OCI-LY7 (cell line): ENCODE measurements around the gene SLC25A1. TPM values are rescaled to one million over a fixed set of nuclear protein-coding genes. Genes with fewer than 3 reads are reported as not detected.

ENCODE experiments used
- BruUV-seq: library from RNA; stranded (reverse); fragments of 400-500 nt; replicated peaks from 2 replicates; lab custom pipeline; 2021; lab: Mats Ljungman, UMichigan
- CTCF ChIA-PET: fragments of 300-600 bp; sonication (Branson Sonifier 250); formaldehyde crosslinking; loops from one replicate; lab custom pipeline; 2022; ENCODE audit warnings: antibody characterized with exemption; ENCODE audit not compliant: unreplicated experiment; lab: Charles Lee
- POLR2A ChIA-PET: fragments of 300-600 bp; sonication (Branson Sonifier 250); formaldehyde crosslinking; loops from one replicate; lab custom pipeline; 2022; ENCODE audit warnings: antibody characterized with exemption; lab: Charles Lee
- DNase-seq: peaks from one replicate; pipeline ENCODE4 v3.0.0-alpha.2; 2015; ENCODE audit warnings: low spot score
- H2AFZ ChIP-seq: fragments of 200-600 bp; sonication (generic), shearing (Covaris generic); 2 replicates; pipeline ENCODE4 v1.6.1; 2014; ENCODE audit warnings: mild to moderate bottlenecking, antibody characterized with exemption, low read length, moderate library complexity
- H3K27ac ChIP-seq: fragments of 200-600 bp; sonication (generic); 2 replicates; pipeline ENCODE4 v1.5.1; 2014; ENCODE audit warnings: mixed run types, low read depth, mild to moderate bottlenecking, moderate library complexity, low read length, inconsistent platforms; ENCODE audit not compliant: poor library complexity, severe bottlenecking
- H3K36me3 ChIP-seq: fragments of 200-600 bp; sonication (generic); 2 replicates; pipeline ENCODE4 v1.6.1; 2014; ENCODE audit warnings: mild to moderate bottlenecking, antibody characterized with exemption, low read length, moderate library complexity, mixed read lengths; ENCODE audit not compliant: insufficient read depth
- H3K4me1 ChIP-seq: fragments of 200-600 bp; sonication (generic); 2 replicates; pipeline ENCODE4 v1.5.1; 2014; ENCODE audit warnings: mild to moderate bottlenecking, low read length; ENCODE audit not compliant: insufficient read depth, poor library complexity, severe bottlenecking
- H3K4me2 ChIP-seq: fragments of 200-600 bp; sonication (generic); 2 replicates; pipeline ENCODE4 v1.6.1; 2014; ENCODE audit warnings: mild to moderate bottlenecking, low read length
- H3K4me3 ChIP-seq: fragments of 200-600 bp; sonication (generic); 2 replicates; pipeline ENCODE4 v1.5.1; 2014; ENCODE audit warnings: mild to moderate bottlenecking, low read depth, low read length; ENCODE audit not compliant: poor library complexity, severe bottlenecking
- H3K79me2 ChIP-seq: fragments of 200-600 bp; sonication (generic); 2 replicates; pipeline ENCODE4 v1.6.1; 2016; ENCODE audit warnings: low read depth, mild to moderate bottlenecking, low read length, moderate library complexity, mixed read lengths; ENCODE audit not compliant: insufficient read depth
- H3K9me2 ChIP-seq: fragments of 200-600 bp; sonication (generic); 2 replicates; pipeline ENCODE4 v1.6.1; 2016; ENCODE audit warnings: mild to moderate bottlenecking, low read length, mixed read lengths; ENCODE audit not compliant: insufficient read depth
- H3K9me3 ChIP-seq: fragments of 200-600 bp; sonication (generic); 2 replicates; pipeline ENCODE4 v1.6.1; 2014; ENCODE audit warnings: mild to moderate bottlenecking, mixed run types, low read length, mixed read lengths
- H4K20me1 ChIP-seq: fragments of 200-600 bp; sonication (generic); 2 replicates; pipeline ENCODE4 v1.6.1; 2014; ENCODE audit warnings: mild to moderate bottlenecking, antibody characterized with exemption, low read length, moderate library complexity, mixed read lengths; ENCODE audit not compliant: insufficient read depth
- CTCF ChIP-seq: fragments of 200-600 bp; sonication (generic); conservative IDR thresholded peaks from 2 replicates; pipeline ENCODE4 v1.5.1; 2014; ENCODE audit warnings: mild to moderate bottlenecking, antibody characterized with exemption, low read length, moderate library complexity, mixed read lengths
- EZH2phosphoT487 ChIP-seq: fragments of 200-600 bp; sonication (generic); IDR thresholded peaks from 2 replicates; pipeline ENCODE4 v1.6.1; 2018; ENCODE audit warnings: low read depth, borderline replicate concordance, mild to moderate bottlenecking, mixed run types, antibody characterized with exemption, low read length, moderate library complexity, mixed read lengths
- intact Hi-C: fragments of 100-400 bp; cut with micrococcal nuclease; formaldehyde crosslinking; loops from one replicate; pipeline ENCODE4 v1.10.0; 2022; ENCODE audit not compliant: unreplicated experiment
- total RNA-seq, 2 experiments: library from RNA; depleted of rRNA in 1 of 2; stranded (reverse); fragments of >200 nt in 1 of 2; shearing (Covaris generic) in 1 of 2; gene quantifications; 2 replicates each; pipeline ENCODE4 v1.2.3, GENCODE V29; 2014 to 2022

SLC25A1 gene
- total RNA-seq, 2 experiments from 2014 or later: 59.5 to 117 TPM

- Histone ChIP-seq H3K79me2 (no peaks in the 10 kb centered on the region), H3K4me3 (no peak overlapping the region), H3K9me3 (no peaks in the 10 kb centered on the region), H3K4me1 (peaks cover 10% of the 10 kb centered on the region), H3K36me3 (peaks cover 18% of the 10 kb centered on the region), H3K27ac (no peak overlapping the region), H2AFZ (no peak overlapping the region), H3K4me2 (no peak overlapping the region), H3K9me2 (no peaks in the 10 kb centered on the region), H4K20me1 (no peaks in the 10 kb centered on the region)
- ChIA-PET POLR2A (interaction anchor here (0.6 kb wide), 2 partner anchors 33 to 39 kb away, joined by 3 to 4 read pairs; no protein-coding TSS in a partner anchor), CTCF (no interaction called here)
- intact Hi-C loops: no loop called here
- no TSS peak for BruUV-seq
- peak; percentile 32 for DNase-seq
- TF ChIP-seq EZH2phosphoT487: no peak
- TF ChIP-seq CTCF: no peak
Observed at GRCh38 chr22:19128946-19129727, 49.4 kb downstream of the SLC25A1 start.

GRCh38 chr22:19128009-19128401, 50.5 kb downstream of the SLC25A1 start:
- no peak for DNase-seq
- Histone ChIP-seq H3K9me2 (no peaks in the 10 kb centered on the region), H3K27ac (no peak overlapping the region), H3K9me3 (no peaks in the 10 kb centered on the region), H2AFZ (no peak overlapping the region), H4K20me1 (no peaks in the 10 kb centered on the region), H3K4me3 (no peak overlapping the region), H3K36me3 (peaks cover 8% of the 10 kb centered on the region; the same call in 1 of the 2 replicates), H3K4me2 (no peak overlapping the region), H3K4me1 (peaks cover 12% of the 10 kb centered on the region), H3K79me2 (no peaks in the 10 kb centered on the region)
- POLR2A ChIA-PET: no interaction called here
- intact Hi-C loops: no loop called here
- TF ChIP-seq CTCF (no peak), EZH2phosphoT487 (no peak)
- BruUV-seq: no TSS peak
- CTCF ChIA-PET: no interaction called here
